ENCODE data around the gene MAN2A2. TPM values are rescaled to one million over a fixed set of nuclear protein-coding genes. Genes with fewer than 3 reads are reported as not detected.

The MAN2A2 gene
- total RNA-seq, 1 donor from 2014 or later, result 33.3 TPM

DNA sequence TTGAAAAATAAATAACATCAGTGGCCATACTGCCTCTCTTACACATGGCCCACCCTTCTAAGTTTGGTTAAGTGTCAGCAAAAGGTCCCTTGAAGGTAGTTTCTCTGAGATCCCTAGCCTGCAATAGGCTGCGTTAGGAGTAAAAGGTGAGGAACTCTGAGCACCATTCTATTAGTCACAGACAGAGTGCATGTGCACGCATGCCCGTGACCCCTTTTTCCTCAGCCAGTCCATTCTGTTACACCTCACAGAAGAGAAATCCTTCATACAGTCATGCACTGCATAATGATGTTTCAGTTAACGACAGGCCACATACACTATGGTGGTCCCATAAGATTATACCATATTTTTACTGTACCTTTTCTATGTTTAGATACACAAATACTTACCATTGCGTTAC lies 64.1 kb downstream of the MAN2A2 start:
- TF ChIP-seq, protein P1, sequence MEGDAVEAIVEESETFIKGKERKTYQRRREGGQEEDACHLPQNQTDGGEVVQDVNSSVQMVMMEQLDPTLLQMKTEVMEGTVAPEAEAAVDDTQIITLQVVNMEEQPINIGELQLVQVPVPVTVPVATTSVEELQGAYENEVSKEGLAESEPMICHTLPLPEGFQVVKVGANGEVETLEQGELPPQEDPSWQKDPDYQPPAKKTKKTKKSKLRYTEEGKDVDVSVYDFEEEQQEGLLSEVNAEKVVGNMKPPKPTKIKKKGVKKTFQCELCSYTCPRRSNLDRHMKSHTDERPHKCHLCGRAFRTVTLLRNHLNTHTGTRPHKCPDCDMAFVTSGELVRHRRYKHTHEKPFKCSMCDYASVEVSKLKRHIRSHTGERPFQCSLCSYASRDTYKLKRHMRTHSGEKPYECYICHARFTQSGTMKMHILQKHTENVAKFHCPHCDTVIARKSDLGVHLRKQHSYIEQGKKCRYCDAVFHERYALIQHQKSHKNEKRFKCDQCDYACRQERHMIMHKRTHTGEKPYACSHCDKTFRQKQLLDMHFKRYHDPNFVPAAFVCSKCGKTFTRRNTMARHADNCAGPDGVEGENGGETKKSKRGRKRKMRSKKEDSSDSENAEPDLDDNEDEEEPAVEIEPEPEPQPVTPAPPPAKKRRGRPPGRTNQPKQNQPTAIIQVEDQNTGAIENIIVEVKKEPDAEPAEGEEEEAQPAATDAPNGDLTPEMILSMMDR (IDR thresholded peaks at IDR 0.05; ENCODE audit: insufficient read depth, low read length, poor library complexity, severe bottlenecking), result no peak
- H3K4me3 ChIP-seq (ENCODE audit: low read depth, low read length), result no peak overlapping the region
- H3K27me3 ChIP-seq (ENCODE audit: control insufficient read depth, insufficient read depth, low read length), result no peaks in the 10 kb centered on the region
- no peak for DNase-seq (ENCODE audit: low read depth)
- peaks cover 1% of the 10 kb centered on the region for H3K36me3 ChIP-seq (ENCODE audit: control insufficient read depth, insufficient read depth, low read length)

DNA sequence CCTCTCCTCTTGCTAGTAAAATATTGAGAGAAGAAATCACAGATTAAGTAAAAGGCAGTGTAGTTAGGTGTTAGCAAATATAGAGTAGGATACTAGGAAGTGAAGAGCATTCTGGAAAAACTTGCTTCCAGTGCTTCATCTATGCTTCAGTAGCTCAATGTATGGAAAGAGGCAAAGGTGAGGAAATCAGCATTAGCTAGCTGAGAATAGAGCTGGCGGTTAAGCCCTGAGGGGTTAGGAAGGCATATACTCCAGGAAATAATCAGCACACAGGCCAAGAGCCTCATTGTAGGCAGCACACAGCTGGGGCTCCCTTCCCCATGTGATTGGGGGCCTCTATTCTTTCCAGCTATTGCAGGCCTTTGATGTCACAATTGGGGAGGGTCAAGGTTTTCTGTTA lies 65.3 kb downstream of the MAN2A2 start:
- Histone ChIP-seq H3K36me3 (ENCODE audit: control insufficient read depth, insufficient read depth, low read length) (peaks cover 1% of the 10 kb centered on the region), H3K4me3 (ENCODE audit: low read depth, low read length) (no peak overlapping the region), H3K27me3 (ENCODE audit: control insufficient read depth, insufficient read depth, low read length) (no peaks in the 10 kb centered on the region)
- no peak for DNase-seq (ENCODE audit: low read depth)
- TF ChIP-seq, protein P1 (IDR thresholded peaks at IDR 0.05; ENCODE audit: insufficient read depth, low read length, poor library complexity, severe bottlenecking), result no peak

DNA sequence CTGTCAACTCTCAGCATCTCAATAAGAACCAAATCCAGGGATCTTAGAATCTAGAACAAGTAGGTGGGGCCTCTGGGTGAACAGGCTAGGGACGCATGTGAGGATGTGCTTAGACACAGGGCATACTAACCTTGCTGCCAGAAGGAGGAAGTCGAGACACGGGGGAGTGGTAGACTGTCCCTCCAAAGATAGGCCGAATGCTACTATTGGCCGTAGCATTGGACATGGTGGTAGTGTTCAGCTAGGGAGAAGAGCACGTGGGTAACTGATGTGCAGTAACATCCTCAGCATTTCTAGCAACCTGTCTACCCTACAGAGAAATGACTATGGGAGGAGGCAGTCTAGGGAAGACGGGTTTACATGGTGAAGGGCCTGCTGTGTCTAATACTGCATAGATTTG lies 67.2 kb downstream of the MAN2A2 start:
- no peak for DNase-seq (ENCODE audit: low read depth)
- TF ChIP-seq, protein P1 (IDR thresholded peaks at IDR 0.05; ENCODE audit: insufficient read depth, low read length, poor library complexity, severe bottlenecking), result no peak
- H3K27me3 ChIP-seq (ENCODE audit: control insufficient read depth, insufficient read depth, low read length), result no peaks in the 10 kb centered on the region
- H3K36me3 ChIP-seq (ENCODE audit: control insufficient read depth, insufficient read depth, low read length), result peaks cover 1% of the 10 kb centered on the region
- H3K4me3 ChIP-seq (ENCODE audit: low read depth, low read length), result no peak overlapping the region

DNA sequence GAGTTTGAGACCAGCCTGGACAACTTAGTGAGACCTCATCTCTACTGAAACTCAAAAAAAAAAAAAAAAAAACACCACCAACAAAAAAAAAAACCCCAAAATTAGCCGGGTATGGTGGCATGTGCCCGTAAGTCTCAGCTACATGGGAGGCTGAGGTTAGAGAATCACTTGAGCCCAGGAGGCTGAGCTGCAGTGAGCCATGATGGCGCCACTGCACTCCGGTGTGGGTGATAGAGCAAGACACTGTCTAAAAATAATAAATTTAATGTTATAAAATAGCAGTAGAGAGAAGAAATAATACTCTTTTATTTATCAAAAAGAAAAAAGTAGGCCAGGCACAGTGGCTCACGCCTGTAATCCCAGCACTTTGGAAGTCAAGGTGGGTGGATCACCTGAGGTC lies 69.0 kb downstream of the MAN2A2 start:
- Histone ChIP-seq H3K4me3 (ENCODE audit: low read depth, low read length) (no peak overlapping the region), H3K27me3 (ENCODE audit: control insufficient read depth, insufficient read depth, low read length) (no peaks in the 10 kb centered on the region), H3K36me3 (ENCODE audit: control insufficient read depth, insufficient read depth, low read length) (no peaks in the 10 kb centered on the region)
- TF ChIP-seq, protein P1 (IDR thresholded peaks at IDR 0.05; ENCODE audit: insufficient read depth, low read length, poor library complexity, severe bottlenecking), result no peak
- DNase-seq (ENCODE audit: low read depth), result no peak

Other genes with a start within 250 kb of the MAN2A2 start
- 5.0 and 5.6 TPM in 2 replicates for gene BLM, start 186.0 kb upstream of the MAN2A2 start, total RNA-seq
- gene FURIN, start 34.7 kb upstream of the MAN2A2 start, total RNA-seq, result 103 and 124 TPM in 2 replicates
- 15.1 and 15.6 TPM in 2 replicates for gene FES, start 18.8 kb upstream of the MAN2A2 start, total RNA-seq
- gene HDDC3, start 29.2 kb downstream of the MAN2A2 start, total RNA-seq, result 20.0 and 24.4 TPM in 2 replicates
- gene UNC45A, start 32.0 kb downstream of the MAN2A2 start, total RNA-seq, result 50.1 and 62.7 TPM in 2 replicates
- gene RCCD1, start 51.6 kb downstream of the MAN2A2 start, total RNA-seq, result 8.9 and 12.5 TPM in 2 replicates
- gene PRC1, start 91.2 kb downstream of the MAN2A2 start, total RNA-seq, result 17.0 and 30.0 TPM in 2 replicates
- gene VPS33B, start 119.3 kb downstream of the MAN2A2 start, total RNA-seq, result 15.5 and 19.7 TPM in 2 replicates
- 1.8 and 3.3 TPM in 2 replicates for gene SV2B, start 197.0 kb downstream of the MAN2A2 start, total RNA-seq

All from kidney epithelial cell (primary cell).